WTC11 (cell line): ENCODE data around the gene EXOC6. TPM values are rescaled to one million over a fixed set of nuclear protein-coding genes. Genes with fewer than 3 reads are reported as not detected.

ENCODE experiments used
- ATAC-seq: fragments of 200-7000 bp; cut with Tn5 transposase; 2 replicates; pipeline ENCODE4 v1.10.0; 2021; ENCODE audit warnings: mild to moderate bottlenecking, moderate library complexity
- CTCF ChIA-PET: fragments of 300-600 bp; sonication (Branson Sonifier 250); formaldehyde crosslinking; loops from one replicate; lab custom pipeline; 2021; ENCODE audit warnings: antibody characterized with exemption; lab: Charles Lee
- POLR2A ChIA-PET: fragments of 350-600 bp; sonication (Branson Sonifier 250); formaldehyde crosslinking; loops from one replicate; lab custom pipeline; 2021; ENCODE audit warnings: antibody characterized with exemption; lab: Charles Lee
- DNase-seq: peaks from one replicate; pipeline ENCODE4 v3.0.0; 2021; ENCODE audit warnings: low spot score
- H3K27ac Mint-ChIP-seq: 2 replicates; pipeline ENCODE4 v1.8.0; 2021; ENCODE audit warnings: mixed read lengths
- H3K27me3 Mint-ChIP-seq: 2 replicates; pipeline ENCODE4 v1.8.0; 2021; ENCODE audit warnings: low read depth, mild to moderate bottlenecking, moderate library complexity, mixed read lengths
- H3K36me3 Mint-ChIP-seq: 2 replicates; pipeline ENCODE4 v1.8.0; 2021; ENCODE audit warnings: mixed read lengths
- H3K4me1 Mint-ChIP-seq: 2 replicates; pipeline ENCODE4 v1.8.0; 2022; ENCODE audit warnings: mixed read lengths
- H3K4me3 Mint-ChIP-seq: 2 replicates; pipeline ENCODE4 v1.8.0; 2021; ENCODE audit warnings: mild to moderate bottlenecking, moderate library complexity, mixed read lengths
- H3K9me3 Mint-ChIP-seq: 2 replicates; pipeline ENCODE4 v1.8.0; 2021; ENCODE audit warnings: mixed read lengths
- CBFB ChIP-seq: sonication (generic); formaldehyde crosslinking; IDR thresholded peaks from 2 replicates; pipeline ENCODE4 v1.8.1; 2022; ENCODE audit warnings: mild to moderate bottlenecking, low read depth, missing genetic modification reagents
- CREM ChIP-seq: sonication (generic); formaldehyde crosslinking; IDR thresholded peaks from 2 replicates; pipeline ENCODE4 v1.8.1; 2022; ENCODE audit warnings: mild to moderate bottlenecking, missing genetic modification reagents, moderate library complexity
- HMGA2 ChIP-seq: fragments of 250-450 bp; sonication (Bioruptor Pico); IDR thresholded peaks from 2 replicates; pipeline ENCODE4 v1.4.0; 2021; ENCODE audit warnings: mild to moderate bottlenecking, moderate library complexity
- JUN ChIP-seq: sonication (generic); formaldehyde crosslinking; IDR thresholded peaks from 2 replicates; pipeline ENCODE4 v1.8.0; 2023; ENCODE audit warnings: mild to moderate bottlenecking, missing genetic modification reagents
- KAT7 ChIP-seq: sonication (generic); formaldehyde crosslinking; IDR thresholded peaks from 2 replicates; pipeline ENCODE4 v1.8.1; 2023; ENCODE audit warnings: missing genetic modification reagents, mild to moderate bottlenecking, borderline replicate concordance
- NFATC4 ChIP-seq: fragments of 250-450 bp; sonication (Bioruptor Pico); IDR thresholded peaks from 2 replicates; pipeline ENCODE4 v1.9.0; 2021; ENCODE audit warnings: mild to moderate bottlenecking
- NFYB ChIP-seq: sonication (generic); formaldehyde crosslinking; conservative IDR thresholded peaks from 2 replicates; pipeline ENCODE4 v1.8.0; 2022; ENCODE audit warnings: low read depth, missing genetic modification reagents
- NR3C1 ChIP-seq: sonication (generic); formaldehyde crosslinking; conservative IDR thresholded peaks from 2 replicates; pipeline ENCODE4 v1.8.1; 2023; ENCODE audit warnings: low read depth, mild to moderate bottlenecking, missing genetic modification reagents
- PRRX2 ChIP-seq: fragments of 250-450 bp; sonication (Bioruptor Pico); IDR thresholded peaks from 2 replicates; pipeline ENCODE4 v1.8.0; 2021; ENCODE audit warnings: mild to moderate bottlenecking
- SP1 ChIP-seq: sonication (generic); formaldehyde crosslinking; conservative IDR thresholded peaks from 2 replicates; pipeline ENCODE4 v1.8.1; 2022; ENCODE audit warnings: missing genetic modification reagents
- ZNF317 ChIP-seq: sonication (generic); formaldehyde crosslinking; IDR thresholded peaks from 2 replicates; pipeline ENCODE4 v1.8.1; 2023; ENCODE audit warnings: low read depth, mild to moderate bottlenecking, moderate library complexity, missing genetic modification reagents, borderline replicate concordance
- ZNF396 ChIP-seq: fragments of 250-450 bp; sonication (Bioruptor Pico); IDR thresholded peaks from 2 replicates; pipeline ENCODE4 v1.8.0; 2021; ENCODE audit warnings: mild to moderate bottlenecking, moderate library complexity, borderline replicate concordance
- ZNF416 ChIP-seq: fragments of 250-450 bp; sonication (Bioruptor Pico); IDR thresholded peaks from 2 replicates; pipeline ENCODE4 v1.9.0; 2021; ENCODE audit warnings: mild to moderate bottlenecking, inconsistent platforms
- total RNA-seq: library from RNA; stranded (reverse); gene quantifications from 3 replicates; pipeline ENCODE4 v1.2.3, GENCODE V29; 2021
- TF ChIP-seq, protein P1 (sequence below): sonication (generic); formaldehyde crosslinking; IDR thresholded peaks from 2 replicates; pipeline ENCODE4 v1.8.1; 2023; ENCODE audit warnings: mild to moderate bottlenecking, missing genetic modification reagents
- TF ChIP-seq, protein P2 (sequence below): sonication (generic); formaldehyde crosslinking; IDR thresholded peaks from 2 replicates; pipeline ENCODE4 v1.8.1; 2023; ENCODE audit warnings: mild to moderate bottlenecking, missing genetic modification reagents, moderate library complexity
- TF ChIP-seq, protein P3 (sequence below): sonication (generic); formaldehyde crosslinking; IDR thresholded peaks from 2 replicates; pipeline ENCODE4 v1.8.1; 2023; ENCODE audit warnings: mild to moderate bottlenecking, moderate library complexity, missing genetic modification reagents
- TF ChIP-seq, protein P4 (sequence below): sonication (generic); formaldehyde crosslinking; IDR thresholded peaks from 2 replicates; pipeline ENCODE4 v1.8.1; 2023; ENCODE audit warnings: mild to moderate bottlenecking, missing genetic modification reagents, borderline replicate concordance
- TF ChIP-seq, protein P5 (sequence below): fragments of 250-450 bp; sonication (Bioruptor Pico); IDR thresholded peaks from 2 replicates; pipeline ENCODE4 v1.9.0; 2021; ENCODE audit warnings: mild to moderate bottlenecking
- TF ChIP-seq, protein P6 (sequence below): fragments of 250-450 bp; sonication (Bioruptor Pico); IDR thresholded peaks from 2 replicates; pipeline ENCODE4 v2.1.2; 2022; ENCODE audit warnings: mild to moderate bottlenecking, moderate library complexity
- TF ChIP-seq, protein P7 (sequence below): sonication (generic); formaldehyde crosslinking; IDR thresholded peaks from 2 replicates; pipeline ENCODE4 v1.8.0; 2023; ENCODE audit warnings: mild to moderate bottlenecking, missing genetic modification reagents
- TF ChIP-seq, protein P8 (sequence below): sonication (generic); formaldehyde crosslinking; IDR thresholded peaks from 2 replicates; pipeline ENCODE4 v1.8.0; 2022; ENCODE audit warnings: mild to moderate bottlenecking, missing genetic modification reagents

EXOC6 gene
- total RNA-seq, 1 experiment from 2014 or later = 5.0 TPM

DNA sequence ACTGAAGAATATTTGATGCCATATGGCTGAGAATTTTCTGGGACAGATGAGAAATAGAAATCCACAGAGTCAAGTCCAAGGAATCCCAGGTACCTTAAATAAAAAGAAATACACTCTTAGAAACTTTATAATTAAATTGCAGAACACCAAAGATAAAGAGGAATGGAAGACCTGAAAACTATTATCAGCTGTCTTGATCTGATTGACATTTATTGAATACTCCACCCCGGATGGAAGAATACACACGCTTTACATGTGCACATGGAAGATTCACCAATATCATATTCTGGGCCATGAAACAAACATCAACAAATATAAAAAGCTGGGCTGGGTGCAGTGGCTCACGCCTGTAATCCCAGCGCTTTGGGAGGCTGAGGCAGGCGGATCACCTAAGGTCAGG lies 81.6 kb downstream of the EXOC6 start:
- peaks cover 9% of the 10 kb centered on the region for H3K36me3 Mint-ChIP-seq

DNA sequence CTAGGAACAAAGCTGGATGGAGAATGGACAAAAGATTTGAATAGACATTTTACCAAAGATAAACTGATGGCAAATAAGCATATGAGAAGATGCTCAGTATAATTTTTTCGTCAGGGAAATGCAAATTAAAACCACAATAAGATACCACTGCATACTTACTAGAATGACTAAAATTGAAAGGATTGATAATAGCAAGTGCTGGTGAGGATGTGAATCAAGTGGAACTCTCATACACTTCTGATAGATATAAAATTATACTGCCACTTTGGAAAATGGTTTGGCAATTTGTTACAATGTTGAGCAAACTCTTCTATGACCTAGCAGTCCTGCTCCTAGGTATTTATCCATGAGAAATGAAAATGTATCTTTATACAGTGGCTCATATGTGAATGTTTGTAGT lies 83.3 kb downstream of the EXOC6 start:
- no peak for DNase-seq
- ChIA-PET POLR2A (no interaction called here), CTCF (no interaction called here)
- Mint-ChIP-seq H3K27ac (no peak overlapping the region), H3K36me3 (peaks cover 9% of the 10 kb centered on the region), H3K4me3 (no peak overlapping the region), H3K27me3 (no peaks in the 10 kb centered on the region), H3K9me3 (peaks cover 5% of the 10 kb centered on the region), H3K4me1 (no peaks in the 10 kb centered on the region)
- no peak for ATAC-seq
- TF ChIP-seq, protein P1, sequence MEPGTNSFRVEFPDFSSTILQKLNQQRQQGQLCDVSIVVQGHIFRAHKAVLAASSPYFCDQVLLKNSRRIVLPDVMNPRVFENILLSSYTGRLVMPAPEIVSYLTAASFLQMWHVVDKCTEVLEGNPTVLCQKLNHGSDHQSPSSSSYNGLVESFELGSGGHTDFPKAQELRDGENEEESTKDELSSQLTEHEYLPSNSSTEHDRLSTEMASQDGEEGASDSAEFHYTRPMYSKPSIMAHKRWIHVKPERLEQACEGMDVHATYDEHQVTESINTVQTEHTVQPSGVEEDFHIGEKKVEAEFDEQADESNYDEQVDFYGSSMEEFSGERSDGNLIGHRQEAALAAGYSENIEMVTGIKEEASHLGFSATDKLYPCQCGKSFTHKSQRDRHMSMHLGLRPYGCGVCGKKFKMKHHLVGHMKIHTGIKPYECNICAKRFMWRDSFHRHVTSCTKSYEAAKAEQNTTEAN (CRISPR knock-in tag) = no peak
- TF ChIP-seq ZNF396 (CRISPR knock-in tag) (no peak), NR3C1 (CRISPR knock-in tag) (no peak), SP1 (CRISPR knock-in tag) (no peak), JUN (CRISPR knock-in tag) (no peak), CBFB (CRISPR knock-in tag) (no peak), ZNF416 (CRISPR knock-in tag) (no peak), NFATC4 (CRISPR knock-in tag) (no peak), HMGA2 (CRISPR knock-in tag) (no peak), KAT7 (CRISPR knock-in tag) (no peak)
- TF ChIP-seq, protein P2, sequence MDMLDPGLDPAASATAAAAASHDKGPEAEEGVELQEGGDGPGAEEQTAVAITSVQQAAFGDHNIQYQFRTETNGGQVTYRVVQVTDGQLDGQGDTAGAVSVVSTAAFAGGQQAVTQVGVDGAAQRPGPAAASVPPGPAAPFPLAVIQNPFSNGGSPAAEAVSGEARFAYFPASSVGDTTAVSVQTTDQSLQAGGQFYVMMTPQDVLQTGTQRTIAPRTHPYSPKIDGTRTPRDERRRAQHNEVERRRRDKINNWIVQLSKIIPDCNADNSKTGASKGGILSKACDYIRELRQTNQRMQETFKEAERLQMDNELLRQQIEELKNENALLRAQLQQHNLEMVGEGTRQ (CRISPR knock-in tag) = no peak
- TF ChIP-seq, protein P3, sequence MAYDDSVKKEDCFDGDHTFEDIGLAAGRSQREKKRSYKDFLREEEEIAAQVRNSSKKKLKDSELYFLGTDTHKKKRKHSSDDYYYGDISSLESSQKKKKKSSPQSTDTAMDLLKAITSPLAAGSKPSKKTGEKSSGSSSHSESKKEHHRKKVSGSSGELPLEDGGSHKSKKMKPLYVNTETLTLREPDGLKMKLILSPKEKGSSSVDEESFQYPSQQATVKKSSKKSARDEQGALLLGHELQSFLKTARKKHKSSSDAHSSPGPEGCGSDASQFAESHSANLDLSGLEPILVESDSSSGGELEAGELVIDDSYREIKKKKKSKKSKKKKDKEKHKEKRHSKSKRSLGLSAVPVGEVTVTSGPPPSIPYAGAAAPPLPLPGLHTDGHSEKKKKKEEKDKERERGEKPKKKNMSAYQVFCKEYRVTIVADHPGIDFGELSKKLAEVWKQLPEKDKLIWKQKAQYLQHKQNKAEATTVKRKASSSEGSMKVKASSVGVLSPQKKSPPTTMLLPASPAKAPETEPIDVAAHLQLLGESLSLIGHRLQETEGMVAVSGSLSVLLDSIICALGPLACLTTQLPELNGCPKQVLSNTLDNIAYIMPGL (CRISPR knock-in tag) = no peak
- TF ChIP-seq, protein P4, sequence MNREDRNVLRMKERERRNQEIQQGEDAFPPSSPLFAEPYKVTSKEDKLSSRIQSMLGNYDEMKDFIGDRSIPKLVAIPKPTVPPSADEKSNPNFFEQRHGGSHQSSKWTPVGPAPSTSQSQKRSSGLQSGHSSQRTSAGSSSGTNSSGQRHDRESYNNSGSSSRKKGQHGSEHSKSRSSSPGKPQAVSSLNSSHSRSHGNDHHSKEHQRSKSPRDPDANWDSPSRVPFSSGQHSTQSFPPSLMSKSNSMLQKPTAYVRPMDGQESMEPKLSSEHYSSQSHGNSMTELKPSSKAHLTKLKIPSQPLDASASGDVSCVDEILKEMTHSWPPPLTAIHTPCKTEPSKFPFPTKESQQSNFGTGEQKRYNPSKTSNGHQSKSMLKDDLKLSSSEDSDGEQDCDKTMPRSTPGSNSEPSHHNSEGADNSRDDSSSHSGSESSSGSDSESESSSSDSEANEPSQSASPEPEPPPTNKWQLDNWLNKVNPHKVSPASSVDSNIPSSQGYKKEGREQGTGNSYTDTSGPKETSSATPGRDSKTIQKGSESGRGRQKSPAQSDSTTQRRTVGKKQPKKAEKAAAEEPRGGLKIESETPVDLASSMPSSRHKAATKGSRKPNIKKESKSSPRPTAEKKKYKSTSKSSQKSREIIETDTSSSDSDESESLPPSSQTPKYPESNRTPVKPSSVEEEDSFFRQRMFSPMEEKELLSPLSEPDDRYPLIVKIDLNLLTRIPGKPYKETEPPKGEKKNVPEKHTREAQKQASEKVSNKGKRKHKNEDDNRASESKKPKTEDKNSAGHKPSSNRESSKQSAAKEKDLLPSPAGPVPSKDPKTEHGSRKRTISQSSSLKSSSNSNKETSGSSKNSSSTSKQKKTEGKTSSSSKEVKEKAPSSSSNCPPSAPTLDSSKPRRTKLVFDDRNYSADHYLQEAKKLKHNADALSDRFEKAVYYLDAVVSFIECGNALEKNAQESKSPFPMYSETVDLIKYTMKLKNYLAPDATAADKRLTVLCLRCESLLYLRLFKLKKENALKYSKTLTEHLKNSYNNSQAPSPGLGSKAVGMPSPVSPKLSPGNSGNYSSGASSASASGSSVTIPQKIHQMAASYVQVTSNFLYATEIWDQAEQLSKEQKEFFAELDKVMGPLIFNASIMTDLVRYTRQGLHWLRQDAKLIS (CRISPR knock-in tag) = no peak
- TF ChIP-seq, protein P5, sequence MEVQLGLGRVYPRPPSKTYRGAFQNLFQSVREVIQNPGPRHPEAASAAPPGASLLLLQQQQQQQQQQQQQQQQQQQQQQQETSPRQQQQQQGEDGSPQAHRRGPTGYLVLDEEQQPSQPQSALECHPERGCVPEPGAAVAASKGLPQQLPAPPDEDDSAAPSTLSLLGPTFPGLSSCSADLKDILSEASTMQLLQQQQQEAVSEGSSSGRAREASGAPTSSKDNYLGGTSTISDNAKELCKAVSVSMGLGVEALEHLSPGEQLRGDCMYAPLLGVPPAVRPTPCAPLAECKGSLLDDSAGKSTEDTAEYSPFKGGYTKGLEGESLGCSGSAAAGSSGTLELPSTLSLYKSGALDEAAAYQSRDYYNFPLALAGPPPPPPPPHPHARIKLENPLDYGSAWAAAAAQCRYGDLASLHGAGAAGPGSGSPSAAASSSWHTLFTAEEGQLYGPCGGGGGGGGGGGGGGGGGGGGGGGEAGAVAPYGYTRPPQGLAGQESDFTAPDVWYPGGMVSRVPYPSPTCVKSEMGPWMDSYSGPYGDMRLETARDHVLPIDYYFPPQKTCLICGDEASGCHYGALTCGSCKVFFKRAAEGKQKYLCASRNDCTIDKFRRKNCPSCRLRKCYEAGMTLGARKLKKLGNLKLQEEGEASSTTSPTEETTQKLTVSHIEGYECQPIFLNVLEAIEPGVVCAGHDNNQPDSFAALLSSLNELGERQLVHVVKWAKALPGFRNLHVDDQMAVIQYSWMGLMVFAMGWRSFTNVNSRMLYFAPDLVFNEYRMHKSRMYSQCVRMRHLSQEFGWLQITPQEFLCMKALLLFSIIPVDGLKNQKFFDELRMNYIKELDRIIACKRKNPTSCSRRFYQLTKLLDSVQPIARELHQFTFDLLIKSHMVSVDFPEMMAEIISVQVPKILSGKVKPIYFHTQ = no peak
- TF ChIP-seq, protein P6, sequence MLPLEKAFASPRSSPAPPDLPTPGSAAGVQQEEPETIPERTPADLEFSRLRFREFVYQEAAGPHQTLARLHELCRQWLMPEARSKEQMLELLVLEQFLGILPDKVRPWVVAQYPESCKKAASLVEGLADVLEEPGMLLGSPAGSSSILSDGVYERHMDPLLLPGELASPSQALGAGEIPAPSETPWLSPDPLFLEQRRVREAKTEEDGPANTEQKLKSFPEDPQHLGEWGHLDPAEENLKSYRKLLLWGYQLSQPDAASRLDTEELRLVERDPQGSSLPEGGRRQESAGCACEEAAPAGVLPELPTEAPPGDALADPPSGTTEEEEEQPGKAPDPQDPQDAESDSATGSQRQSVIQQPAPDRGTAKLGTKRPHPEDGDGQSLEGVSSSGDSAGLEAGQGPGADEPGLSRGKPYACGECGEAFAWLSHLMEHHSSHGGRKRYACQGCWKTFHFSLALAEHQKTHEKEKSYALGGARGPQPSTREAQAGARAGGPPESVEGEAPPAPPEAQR (CRISPR knock-in tag) = no peak
- TF ChIP-seq, protein P7, sequence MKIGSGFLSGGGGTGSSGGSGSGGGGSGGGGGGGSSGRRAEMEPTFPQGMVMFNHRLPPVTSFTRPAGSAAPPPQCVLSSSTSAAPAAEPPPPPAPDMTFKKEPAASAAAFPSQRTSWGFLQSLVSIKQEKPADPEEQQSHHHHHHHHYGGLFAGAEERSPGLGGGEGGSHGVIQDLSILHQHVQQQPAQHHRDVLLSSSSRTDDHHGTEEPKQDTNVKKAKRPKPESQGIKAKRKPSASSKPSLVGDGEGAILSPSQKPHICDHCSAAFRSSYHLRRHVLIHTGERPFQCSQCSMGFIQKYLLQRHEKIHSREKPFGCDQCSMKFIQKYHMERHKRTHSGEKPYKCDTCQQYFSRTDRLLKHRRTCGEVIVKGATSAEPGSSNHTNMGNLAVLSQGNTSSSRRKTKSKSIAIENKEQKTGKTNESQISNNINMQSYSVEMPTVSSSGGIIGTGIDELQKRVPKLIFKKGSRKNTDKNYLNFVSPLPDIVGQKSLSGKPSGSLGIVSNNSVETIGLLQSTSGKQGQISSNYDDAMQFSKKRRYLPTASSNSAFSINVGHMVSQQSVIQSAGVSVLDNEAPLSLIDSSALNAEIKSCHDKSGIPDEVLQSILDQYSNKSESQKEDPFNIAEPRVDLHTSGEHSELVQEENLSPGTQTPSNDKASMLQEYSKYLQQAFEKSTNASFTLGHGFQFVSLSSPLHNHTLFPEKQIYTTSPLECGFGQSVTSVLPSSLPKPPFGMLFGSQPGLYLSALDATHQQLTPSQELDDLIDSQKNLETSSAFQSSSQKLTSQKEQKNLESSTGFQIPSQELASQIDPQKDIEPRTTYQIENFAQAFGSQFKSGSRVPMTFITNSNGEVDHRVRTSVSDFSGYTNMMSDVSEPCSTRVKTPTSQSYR (CRISPR knock-in tag) = no peak

More for the DNA sequence above, 81.6 kb downstream of the EXOC6 start:
- POLR2A ChIA-PET = no interaction called here
- Mint-ChIP-seq H3K4me3 (no peak overlapping the region), H3K27ac (no peak overlapping the region), H3K9me3 (peaks cover 5% of the 10 kb centered on the region), H3K27me3 (no peaks in the 10 kb centered on the region), H3K4me1 (no peaks in the 10 kb centered on the region)
- ATAC-seq (no peak), DNase-seq (no peak)
- TF ChIP-seq ZNF317 (CRISPR knock-in tag) = no peak
- no peak for TF ChIP-seq KAT7 (CRISPR knock-in tag)
- TF ChIP-seq NFYB (CRISPR knock-in tag) = no peak
- no peak for TF ChIP-seq PRRX2
- TF ChIP-seq CREM (CRISPR knock-in tag) = no peak
- TF ChIP-seq, protein P8, sequence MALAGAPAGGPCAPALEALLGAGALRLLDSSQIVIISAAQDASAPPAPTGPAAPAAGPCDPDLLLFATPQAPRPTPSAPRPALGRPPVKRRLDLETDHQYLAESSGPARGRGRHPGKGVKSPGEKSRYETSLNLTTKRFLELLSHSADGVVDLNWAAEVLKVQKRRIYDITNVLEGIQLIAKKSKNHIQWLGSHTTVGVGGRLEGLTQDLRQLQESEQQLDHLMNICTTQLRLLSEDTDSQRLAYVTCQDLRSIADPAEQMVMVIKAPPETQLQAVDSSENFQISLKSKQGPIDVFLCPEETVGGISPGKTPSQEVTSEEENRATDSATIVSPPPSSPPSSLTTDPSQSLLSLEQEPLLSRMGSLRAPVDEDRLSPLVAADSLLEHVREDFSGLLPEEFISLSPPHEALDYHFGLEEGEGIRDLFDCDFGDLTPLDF = no peak
- TF ChIP-seq NFATC4 (CRISPR knock-in tag) = no peak
- CTCF ChIA-PET = no interaction called here
